C4-2B (cell line): ENCODE results near the gene SP8.

ENCODE experiments used
- CTCF ChIP-seq: fragments of 450-650 bp; conservative IDR thresholded peaks from 2 replicates; pipeline ENCODE4 v1.5.1; 2017; ENCODE audit warnings: mild to moderate bottlenecking
- ZFX ChIP-seq: fragments of 450-650 bp; IDR thresholded peaks from 2 replicates; pipeline ENCODE4 v1.6.1; 2017

- TF ChIP-seq CTCF (no peak), ZFX (no peak)
Observed at GRCh38 chr7:20795361-20795760, 8.7 kb upstream of the SP8 start.
